Upper lobe of left lung (tissue), 4 donors: Measurements from ENCODE around the gene ME3.

Experiments used
- EP300 ChIP-seq, 4 donors: sonication (generic); formaldehyde crosslinking; IDR thresholded peaks; one replicate each; pipeline ENCODE4 v1.5.1; 2017; ENCODE audit warnings: antibody characterized with exemption in 4 of 4, control low read depth in 2 of 4
- POLR2A ChIP-seq, 4 donors: fragments of 450-650 bp; IDR thresholded peaks; one replicate each; pipeline ENCODE4 v1.5.1; 2016 to 2017; ENCODE audit warnings: antibody characterized with exemption in 4 of 4, mild to moderate bottlenecking in 2 of 4
- POLR2AphosphoS5 ChIP-seq, 2 donors: sonication (generic); formaldehyde crosslinking; IDR thresholded peaks; one replicate each; pipeline ENCODE4 v1.5.1; 2017; ENCODE audit warnings: antibody characterized with exemption in 2 of 2
- TF ChIP-seq, protein P1 (sequence below), 6 experiments: fragments of 450-650 bp in 4 of 6; fragments of 200-600 bp in 2 of 6; sonication (generic) in 2 of 6; IDR thresholded peaks; one replicate each; pipeline ENCODE4 v1.5.1; 2016 to 2019; ENCODE audit warnings: antibody characterized with exemption in 6 of 6

DNA sequence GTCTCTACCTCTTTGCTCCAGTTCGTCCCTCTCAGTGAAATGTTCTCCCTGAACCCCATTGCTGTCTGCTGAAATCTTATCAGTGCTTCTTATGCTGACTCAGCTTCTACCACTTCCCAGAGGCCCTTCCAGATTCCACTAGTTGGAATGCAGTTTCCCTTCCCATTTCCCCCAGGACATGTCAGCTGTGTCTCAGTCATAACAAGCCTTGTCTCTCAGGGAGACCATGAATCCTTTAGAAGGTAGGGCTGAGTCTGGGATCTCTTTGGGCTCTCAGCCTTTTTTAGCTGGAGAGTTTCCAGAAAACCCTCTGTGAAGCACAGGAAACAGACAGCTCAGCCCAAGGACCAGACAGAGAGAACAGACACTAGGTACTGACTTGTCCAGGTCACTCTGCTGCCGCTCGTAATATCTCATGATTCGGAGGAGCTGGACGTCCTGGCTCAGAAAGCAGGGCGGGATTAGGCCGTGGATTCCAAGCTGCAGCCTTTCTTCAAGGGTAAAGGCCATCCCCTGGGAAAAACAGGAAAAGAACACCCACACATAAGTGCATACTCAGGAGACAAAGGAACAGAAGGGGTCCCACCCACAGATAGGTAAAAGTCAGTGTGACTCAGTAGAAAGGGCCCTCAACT lies 113.0 kb downstream of the ME3 start:
- TF ChIP-seq, protein P1, sequence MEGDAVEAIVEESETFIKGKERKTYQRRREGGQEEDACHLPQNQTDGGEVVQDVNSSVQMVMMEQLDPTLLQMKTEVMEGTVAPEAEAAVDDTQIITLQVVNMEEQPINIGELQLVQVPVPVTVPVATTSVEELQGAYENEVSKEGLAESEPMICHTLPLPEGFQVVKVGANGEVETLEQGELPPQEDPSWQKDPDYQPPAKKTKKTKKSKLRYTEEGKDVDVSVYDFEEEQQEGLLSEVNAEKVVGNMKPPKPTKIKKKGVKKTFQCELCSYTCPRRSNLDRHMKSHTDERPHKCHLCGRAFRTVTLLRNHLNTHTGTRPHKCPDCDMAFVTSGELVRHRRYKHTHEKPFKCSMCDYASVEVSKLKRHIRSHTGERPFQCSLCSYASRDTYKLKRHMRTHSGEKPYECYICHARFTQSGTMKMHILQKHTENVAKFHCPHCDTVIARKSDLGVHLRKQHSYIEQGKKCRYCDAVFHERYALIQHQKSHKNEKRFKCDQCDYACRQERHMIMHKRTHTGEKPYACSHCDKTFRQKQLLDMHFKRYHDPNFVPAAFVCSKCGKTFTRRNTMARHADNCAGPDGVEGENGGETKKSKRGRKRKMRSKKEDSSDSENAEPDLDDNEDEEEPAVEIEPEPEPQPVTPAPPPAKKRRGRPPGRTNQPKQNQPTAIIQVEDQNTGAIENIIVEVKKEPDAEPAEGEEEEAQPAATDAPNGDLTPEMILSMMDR (IDR thresholded peaks at IDR 0.05): no peak
- TF ChIP-seq POLR2A (IDR thresholded peaks at IDR 0.05) (no peak), EP300 (IDR thresholded peaks at IDR 0.05) (no peak), POLR2AphosphoS5 (IDR thresholded peaks at IDR 0.05) (peak; percentile 21 to 30)
